HG03135 (cell line): ENCODE results near the gene NEUROD4.

Experiments used
- ATAC-seq: cut with Tn5 transposase; IDR thresholded peaks from one replicate; pipeline ENCODE4 v1.9.1; 2021; ENCODE audit warnings: mild to moderate bottlenecking, moderate library complexity; ENCODE audit not compliant: unreplicated experiment

NEUROD4 gene

DNA sequence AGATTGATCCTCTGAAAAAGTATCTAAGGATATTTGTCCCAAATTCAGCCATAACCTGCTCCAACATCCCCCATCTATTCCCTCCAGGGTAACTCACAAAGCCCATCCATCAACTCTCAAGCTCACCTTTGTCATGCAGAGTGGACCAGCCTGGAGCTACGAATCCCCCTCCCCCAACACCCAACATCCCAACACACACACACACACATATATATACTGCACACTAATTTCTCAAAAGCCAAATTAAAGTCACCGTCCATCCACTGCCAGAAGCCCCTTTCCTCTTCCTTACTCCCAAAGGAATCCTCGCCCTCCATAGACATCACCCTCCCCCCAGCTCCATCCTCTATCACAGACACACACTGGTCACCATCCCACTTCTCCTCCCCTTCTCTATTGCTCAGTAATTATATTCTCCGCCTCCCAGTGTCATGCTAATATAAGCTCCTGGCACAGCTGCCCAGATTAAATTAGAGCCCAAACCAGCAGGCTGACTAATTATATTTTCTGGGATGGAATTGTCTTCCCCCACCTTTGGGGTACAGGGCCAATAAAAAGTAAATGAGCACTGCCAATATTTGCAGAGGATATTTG lies 21.7 kb upstream of the NEUROD4 start:
- ATAC-seq: no peak

DNA sequence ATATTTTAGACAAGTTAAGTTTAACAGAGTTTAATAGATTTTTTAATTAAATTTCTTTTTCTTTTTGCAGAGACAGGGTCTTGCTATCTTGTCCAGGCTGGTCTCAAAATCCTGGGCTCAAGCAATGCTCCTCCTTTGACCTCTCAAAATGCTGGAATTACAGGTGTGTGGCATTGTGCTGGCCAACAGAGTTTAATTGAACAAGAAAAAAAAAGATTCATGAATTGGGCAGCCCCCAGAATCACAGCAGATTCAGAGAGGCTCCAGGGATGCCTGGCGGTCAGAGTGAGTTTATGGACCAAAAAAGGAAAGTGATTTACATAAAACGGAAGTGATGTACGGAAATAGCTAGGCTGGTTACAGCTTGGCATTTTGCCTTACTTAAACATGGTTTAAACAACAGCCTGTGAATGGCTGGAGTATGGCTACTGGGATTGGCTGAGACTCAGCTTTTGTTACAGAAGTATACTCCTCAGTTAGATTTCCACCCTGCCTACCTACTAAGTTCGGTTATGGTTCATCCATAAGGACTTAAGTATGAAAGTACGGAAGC lies 20.7 kb upstream of the NEUROD4 start:
- no peak for ATAC-seq

DNA sequence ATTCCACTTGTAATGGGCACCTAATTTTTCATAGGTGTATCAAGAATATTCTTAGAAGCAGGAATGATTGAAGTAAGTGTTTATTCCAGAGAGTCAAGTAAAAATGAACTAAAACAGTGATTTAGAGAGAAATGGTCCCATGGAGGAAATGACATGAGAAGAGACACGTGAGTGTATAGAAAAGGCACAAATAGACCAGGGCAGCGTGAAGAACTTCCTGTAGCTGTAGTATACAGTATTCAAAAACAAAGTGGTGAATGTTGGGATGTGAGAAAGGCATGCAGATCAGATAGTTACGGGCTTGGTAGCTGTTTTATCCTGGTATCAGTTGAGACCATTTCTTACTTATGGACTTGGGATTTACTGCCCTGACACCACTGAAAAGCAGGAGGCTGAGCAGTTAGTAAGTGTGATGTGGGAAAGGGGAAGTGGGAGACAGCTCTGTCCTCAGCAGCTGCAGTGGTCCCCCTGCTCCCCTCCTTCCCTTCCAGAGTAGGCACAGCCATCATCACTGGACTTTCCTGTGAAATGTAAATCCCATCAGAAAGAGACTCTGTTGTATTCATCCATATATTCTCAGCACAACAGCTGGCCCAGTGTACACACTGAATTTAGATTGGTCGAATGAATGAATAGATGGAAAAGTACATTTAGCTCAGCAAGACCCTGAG lies 18.4 kb upstream of the NEUROD4 start:
- no peak for ATAC-seq

DNA sequence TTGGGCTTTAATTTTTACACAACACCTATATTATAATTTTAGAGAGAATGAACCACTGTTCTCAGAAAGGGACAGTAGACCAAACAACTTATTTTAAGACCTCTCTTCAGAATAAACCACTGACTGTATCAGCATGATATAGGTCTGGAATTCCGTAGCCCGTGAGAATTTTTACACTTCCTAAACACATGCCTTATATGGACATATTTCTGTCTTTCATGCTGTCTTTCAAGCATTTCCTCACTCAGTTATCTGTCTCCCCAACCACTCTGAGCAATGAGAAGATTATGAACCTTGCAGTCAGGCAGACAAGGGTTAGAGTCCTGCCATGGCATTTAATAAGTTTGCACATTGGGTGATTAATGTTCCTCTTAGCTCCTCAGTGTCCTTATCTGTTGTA lies 17.4 kb upstream of the NEUROD4 start:
- ATAC-seq: no peak

DNA sequence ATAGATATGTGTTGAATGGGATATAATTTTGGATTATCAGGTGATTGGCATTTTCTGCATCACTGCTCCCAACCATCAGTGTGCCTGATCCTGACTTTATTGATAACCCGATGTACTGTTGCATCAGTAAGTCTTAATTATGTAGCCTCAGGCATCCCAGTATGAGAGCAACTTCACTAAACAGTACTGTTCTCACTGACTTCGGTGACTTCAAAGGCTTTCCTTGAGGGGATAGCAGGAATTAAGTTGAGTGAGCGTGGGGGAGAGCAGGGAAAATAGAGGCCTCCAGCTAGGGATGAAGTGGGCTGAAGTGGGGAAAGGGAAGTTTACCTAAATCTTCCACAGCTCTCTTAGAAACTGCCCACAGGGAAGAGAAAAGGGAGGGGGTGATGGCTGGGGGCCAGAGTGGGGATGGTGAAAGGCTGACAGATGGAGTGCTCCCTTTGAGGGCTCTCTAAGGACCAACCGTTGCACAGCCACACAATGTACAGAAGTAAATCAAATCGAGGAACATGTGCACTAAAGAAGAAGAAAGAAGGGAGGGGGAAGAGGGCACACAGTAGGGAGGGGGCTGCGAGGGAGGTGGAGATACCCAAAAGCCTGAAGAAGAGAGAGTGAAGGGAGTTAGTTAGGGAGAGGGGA lies 10.7 kb upstream of the NEUROD4 start:
- ATAC-seq: no peak

DNA sequence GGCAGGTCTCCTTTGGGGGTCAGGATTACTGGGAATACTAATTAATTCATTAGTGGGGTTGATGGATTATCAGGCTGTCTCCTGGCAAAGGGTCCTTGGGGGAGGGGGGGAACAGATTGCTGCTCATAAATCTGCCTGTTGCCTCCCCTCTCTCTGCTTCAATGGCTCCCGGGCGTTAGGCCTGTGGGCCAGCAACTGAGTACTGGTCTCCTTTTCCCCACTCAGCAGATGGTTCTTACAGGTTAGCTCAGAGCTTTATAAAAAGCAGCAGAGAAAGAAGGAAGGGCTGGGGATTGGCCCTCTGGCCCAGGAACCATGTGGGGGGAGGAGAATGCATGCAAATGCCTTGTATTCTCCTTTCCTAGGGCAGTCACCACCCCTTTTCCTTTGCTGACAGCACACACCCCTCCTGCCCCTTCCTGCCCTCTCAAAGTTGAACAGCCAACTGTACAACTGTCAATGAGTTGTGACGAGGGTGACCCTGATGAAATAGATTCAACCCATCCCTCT lies 2.3 kb upstream of the NEUROD4 start:
- ATAC-seq: no peak

DNA sequence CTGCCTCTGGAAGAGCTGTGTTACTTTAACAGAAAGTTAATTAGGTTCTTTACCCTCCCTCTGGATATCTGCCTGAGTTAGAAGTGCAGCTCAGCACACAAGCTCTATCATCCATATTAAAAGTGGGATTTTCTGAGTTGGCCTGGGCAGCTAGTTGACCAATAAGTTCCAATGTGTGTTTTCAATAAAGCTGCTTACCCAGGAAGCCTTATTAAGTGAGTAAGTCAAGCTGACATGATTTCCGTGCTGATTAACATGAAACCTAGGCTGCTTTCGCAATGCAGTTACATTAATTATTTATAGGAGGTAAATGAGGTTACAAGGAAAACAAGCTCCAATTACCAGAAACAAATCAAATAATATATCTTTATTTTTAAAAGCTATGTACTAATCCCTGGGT lies 4.8 kb downstream of the NEUROD4 start:
- ATAC-seq: no peak

DNA sequence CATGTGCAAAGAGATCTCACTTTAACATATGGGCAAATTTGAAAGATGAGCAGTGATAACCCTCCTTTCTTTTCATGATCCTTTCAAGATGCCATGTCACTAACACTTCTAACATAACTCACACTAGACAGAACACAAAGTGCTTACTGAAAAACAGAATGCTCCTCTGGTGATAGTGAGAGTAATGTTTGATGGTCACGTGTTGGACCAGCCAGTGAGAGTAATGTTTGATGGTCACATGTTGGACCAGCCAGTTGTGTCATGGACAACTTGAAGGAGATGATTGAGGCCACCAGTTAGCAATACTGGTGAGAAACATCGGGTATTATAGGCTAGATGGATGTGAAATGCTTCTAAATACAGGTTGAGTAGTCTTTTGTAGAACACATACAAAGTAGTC lies 5.7 kb downstream of the NEUROD4 start:
- ATAC-seq: no peak

DNA sequence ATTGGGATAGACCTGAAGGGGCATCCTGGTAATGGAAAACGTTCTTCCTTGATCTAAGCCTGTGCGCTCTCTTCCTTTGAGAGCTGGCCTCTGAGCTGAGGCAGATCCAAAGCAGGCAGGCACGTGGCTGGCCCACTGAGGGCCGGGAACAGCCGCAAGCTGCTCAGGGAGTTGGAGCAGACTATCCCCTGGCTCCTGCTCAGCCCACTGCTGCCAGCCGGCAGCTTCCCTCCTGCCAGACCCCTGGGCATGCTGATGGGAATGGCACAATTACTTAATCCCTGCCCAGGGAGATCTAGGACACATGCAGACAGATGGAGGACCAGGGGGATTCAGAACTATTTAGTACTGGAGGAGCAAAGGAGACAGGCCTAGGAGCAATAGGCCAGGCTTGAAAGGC lies 14.4 kb downstream of the NEUROD4 start:
- no peak for ATAC-seq

DNA sequence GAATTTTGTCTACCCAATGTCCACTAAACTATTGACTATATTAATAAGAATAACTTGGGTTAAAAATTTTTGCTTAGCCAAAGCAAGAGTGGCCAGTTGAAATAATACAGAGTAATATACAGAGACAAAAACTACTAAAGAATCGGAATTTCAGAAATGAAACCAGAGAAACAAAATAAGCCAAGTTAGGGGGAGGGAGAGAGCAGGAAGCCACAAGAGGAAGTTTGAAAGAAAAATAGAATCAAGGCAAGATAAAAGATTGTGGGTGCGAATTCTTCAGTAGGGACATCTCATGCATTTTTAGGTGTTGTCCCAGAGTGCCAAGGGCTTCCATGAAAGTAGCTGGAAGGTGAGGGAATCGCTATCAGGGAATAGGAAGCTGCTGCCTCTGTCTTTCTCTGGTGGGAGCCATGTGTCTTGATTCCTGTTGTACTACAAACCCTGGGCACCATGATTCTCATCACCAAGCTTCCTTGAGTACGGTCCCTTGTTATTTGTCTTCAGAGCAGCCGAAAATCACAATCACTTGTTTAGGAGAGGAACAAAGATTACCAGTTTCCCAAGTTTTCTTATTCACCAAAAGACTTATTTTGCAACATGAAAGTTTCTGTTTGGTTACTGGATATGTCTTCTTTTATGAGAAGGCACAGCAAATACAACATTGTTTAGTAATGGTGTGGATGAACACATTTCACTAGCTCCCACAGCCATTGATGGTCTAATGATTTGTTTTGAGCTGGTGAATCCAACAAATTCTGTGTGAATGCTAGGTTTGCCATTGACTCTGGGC lies 16.7 kb downstream of the NEUROD4 start:
- no peak for ATAC-seq

DNA sequence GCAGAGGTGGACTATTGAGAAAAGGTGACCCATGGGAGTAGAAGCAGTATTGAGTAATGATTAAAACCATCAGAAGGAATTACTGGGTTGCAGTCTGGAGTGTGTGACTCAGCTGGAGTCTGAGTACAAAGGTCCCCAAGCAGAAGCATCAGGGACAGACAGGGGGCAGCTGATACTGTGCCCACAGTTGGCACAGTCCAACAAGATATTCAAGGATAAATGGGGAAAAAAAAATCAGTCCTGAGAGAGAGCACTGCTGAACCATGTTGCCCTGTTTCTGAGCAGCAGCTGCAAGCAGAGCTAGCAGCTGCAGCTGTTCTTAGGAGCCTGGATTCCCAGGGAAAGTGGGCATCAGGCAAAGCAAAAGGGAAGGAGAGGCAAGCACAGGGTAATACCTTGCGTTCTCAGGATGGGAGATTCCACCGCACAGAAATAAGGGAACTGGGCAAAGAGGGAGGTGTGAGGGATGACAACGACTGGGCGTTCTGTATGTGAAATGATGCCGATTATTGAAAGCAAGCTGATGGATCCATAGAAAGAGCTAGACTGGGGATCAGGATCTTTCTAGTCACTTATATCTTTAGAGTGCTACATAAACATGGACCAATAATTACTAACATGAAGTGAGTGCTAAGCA lies 17.7 kb downstream of the NEUROD4 start:
- no peak for ATAC-seq

DNA sequence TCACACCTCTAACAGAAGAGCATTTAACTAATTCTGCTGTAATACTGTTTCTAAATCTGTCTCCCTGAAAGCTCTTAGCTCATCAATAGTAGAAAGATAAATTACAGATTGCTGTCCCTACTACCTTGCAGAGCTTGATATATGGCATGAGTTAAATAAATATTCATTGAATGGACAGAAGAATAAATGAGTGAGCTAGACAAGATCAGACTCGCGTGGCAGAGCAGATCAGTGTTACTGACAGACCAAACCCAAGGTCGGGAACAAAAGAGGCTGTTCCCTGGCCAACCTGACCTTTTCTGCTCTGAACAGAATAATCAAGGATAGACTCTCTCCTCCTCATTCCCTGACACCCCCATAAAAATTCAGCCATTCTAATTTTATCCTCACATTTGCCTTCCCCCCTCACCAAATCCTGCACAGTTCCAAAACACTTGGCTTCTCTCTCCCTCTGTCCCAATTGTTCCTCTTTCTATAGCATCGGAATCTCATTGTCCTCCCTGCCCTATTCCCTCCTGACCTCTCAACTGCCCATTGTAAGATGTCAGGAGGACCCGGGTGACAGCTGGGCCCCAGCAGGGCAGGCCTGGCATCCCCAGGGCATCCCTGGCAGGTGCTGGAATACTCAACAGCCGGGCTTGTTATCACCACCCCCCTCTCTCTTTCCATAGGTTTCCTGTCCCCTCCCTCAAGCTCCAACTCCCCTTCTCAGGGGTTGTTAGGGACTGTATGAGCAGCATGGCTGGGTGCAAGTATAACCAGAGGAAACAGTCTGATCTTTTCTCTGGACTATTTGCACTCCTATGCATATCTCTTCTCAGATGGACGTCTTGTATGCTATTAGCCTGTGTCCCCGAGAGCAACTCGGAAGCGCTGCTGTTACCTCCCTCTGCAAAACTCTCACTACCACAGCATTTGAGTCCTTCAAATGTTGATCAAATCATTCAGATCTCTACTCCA lies 19.9 kb downstream of the NEUROD4 start:
- no peak for ATAC-seq

DNA sequence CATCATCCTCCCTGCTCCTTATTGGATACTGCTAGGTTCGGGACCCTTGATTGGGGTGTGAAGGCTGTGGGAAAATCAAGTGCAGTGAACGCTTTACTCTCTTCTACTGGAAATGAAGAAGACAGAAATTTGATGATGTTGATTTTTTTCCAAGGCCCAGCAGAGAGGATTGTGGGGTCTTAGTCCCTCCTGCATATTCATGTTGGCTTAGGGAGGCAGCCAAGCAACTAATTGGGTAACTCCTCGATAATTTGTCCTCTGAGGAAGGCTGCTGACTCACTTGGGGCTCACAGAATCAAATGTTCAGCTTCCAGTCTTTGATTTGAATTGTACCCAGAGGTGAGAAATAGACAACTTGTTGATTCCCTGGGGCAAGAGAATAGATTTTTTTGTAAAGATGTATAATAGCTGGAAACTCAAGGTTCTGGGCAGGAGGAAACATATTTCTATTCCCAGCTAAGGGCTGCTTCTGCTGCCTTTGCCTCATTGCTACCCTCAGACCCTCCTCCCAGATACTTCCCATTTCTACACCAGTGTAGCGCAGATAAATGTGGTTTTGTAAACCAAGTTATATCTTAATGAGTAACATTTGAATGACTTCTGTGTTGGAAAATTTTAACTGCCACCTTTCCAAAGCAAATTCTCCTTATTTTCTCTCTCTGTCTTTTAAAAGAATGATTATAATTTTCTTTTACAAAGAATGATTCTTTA lies 21.7 kb downstream of the NEUROD4 start:
- ATAC-seq: no peak

DNA sequence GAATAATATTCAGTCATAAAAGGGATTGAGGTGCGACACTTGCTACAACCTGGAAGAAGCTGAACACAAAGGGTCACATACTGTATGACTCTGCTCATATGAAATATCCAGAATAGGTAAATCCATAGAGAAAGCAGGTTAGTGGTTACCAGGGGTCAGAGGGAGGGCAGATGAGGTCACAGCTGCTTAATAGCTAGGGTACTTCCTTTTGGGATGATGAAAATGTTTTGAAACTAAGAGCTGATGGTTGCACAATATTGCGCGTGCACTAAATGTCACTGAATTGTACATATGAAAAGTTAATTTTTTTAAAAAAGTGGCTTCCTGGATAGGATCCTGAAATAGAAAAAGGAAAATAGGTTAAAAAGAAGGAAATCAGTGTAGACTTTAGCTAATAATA lies 23.8 kb downstream of the NEUROD4 start:
- no peak for ATAC-seq

DNA sequence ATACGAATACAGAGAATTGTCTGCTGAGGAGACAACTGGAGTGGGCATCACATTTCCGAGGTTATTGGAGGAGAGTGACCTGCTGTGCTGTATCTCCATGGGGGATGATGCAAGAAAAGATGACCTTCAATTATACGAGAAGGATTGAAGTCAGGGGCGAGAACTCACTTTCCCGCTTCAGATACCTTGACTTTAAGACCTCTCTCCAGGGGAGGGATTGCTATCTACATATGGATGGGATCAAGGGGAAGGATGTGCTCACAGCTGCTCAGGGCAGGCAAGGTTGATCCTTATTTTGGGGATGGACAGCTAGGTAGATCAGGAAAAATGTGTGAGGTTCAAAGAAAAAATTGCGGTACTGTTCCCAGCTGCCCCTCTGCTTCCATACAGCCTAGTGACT lies 24.4 kb downstream of the NEUROD4 start:
- no peak for ATAC-seq

DNA sequence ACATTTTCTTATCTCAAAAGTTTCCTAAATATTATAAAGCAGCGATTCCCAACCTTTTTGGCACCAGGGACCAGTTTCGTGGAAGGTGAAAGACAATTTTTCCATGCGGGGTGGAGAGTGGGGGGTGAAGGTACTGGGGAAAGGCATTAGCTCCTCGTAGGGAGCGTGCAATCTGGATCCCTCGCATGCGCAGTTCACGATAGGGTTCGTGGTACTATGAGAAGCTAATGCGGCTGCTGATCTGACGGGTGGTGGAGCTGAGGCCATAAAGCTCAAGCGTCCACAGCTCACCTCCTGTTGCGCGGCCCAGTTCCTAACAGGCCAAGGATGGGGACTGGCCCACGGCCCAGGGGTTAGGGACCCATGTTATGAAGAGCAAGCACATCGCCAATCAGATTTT lies 29.9 kb downstream of the NEUROD4 start:
- no peak for ATAC-seq

DNA sequence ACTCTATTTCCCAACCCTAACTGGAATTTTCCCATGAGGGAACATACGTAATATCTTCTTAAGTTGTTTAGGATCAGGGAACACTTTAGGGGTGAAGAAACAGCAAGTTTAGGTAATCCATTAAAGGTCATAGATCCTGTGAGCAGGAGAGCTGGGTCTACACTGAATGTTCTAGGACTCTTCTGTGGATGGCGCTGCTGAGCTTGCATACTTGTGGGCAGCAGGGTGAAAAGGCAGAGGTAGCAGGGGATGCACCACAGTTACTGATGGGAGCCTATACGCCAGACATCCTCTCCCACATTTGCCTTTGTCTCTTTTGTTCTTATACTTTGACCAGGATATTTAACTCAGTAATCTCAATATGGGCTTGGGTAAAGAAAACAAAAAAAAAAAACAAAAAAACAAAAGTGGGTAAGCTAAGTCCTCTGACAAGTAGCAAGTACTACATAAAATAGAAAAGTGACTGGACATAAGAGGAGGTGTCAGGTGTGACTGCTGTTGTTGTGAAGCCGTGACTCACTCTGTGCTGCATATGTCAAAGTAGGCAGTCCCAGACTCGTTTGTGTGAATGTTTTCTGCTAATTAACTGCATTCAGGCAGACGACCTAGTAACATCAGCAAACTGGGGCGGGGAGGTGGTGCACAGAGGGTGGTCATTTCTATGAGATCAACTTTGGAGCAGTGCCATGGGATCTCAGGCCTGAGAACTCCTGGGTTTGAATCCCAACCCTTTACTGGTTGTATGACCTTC lies 31.6 kb downstream of the NEUROD4 start:
- no peak for ATAC-seq

DNA sequence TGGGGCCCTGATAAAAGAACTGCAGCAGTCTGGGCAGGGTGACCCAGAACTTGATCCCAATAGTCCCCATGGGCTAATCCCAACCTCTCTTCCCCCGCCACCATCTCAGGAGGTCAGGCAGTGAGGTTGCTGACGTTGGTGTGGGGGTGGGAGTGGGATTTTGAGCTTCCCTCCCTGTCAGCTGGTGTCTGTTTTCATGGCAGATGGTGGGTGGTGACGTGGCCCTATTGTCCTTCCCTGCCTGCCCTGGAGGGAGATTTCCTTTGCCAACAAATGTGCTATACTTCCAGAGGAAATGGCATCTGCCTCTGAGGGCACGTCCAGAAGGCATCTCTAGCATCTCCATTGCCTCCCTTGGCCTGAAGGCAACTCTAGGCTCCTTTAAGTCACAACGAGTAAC lies 37.7 kb downstream of the NEUROD4 start:
- ATAC-seq: no peak
